ENCODE results near the gene ERICH6B. TPM values are rescaled to one million over a fixed set of nuclear protein-coding genes. Genes with fewer than 3 reads are reported as not detected.

The ERICH6B gene
- total and polyA plus RNA-seq, 10 of the 15 experiments (the other 5 are each of a cell fraction or from before 2014, with no cell fraction given): 0.27 to 0.75 (median 0.33) TPM; not detected in 7

DNA sequence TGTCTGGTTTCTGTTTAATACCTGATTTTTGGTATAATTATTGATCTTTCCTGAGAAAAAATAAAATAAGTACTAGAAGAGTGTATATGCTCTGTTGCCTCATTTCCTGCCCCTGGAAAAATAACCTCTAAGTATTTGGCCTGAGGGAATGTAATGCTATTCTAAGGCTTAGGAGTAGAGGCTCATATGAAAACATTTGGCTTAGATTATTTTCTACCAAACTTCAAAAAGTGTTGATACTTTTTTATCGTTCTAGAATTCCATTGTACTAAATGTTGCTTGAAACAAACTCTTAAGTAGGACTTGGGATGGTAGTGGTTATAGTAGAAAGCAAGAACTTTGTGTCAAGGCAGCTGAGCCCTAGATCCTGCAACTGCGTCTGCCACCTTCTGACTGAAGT lies 93.0 kb downstream of the ERICH6B start:
- Histone ChIP-seq H3K36me3 (ENCODE audit: control insufficient read depth in 2 of 2, insufficient read depth in 2 of 2, low read length in 1 of 2) (peaks cover 0 to 40% of the 10 kb centered on the region in 2 experiments; a peak in 3 of 4 replicates), H3K4me2 (ENCODE audit: control insufficient read depth, insufficient read depth) (no peak overlapping the region), H3K79me2 (ENCODE audit: control insufficient read depth, insufficient read depth, low read length) (no peaks in the 10 kb centered on the region), H3K27ac (ENCODE audit: control insufficient read depth, insufficient read depth) (no peak overlapping the region), H3K4me3 (no peak overlapping the region), H3K27me3 (replicated peaks in 1 of 2; ENCODE audit: control insufficient read depth in 2 of 2, insufficient read depth in 2 of 2, low read length in 1 of 2) (no peaks in the 10 kb centered on the region), H3K4me1 (ENCODE audit: control insufficient read depth, insufficient read depth, low read length) (no peaks in the 10 kb centered on the region), H3K9ac (ENCODE audit: control insufficient read depth, insufficient read depth, low read length) (no peak overlapping the region), H3K9me3 (replicated peaks; ENCODE audit: control insufficient read depth, insufficient read depth, low read length) (no peaks in the 10 kb centered on the region), H2AFZ (ENCODE audit: control insufficient read depth, low read depth, low read length) (no peak overlapping the region), H4K20me1 (ENCODE audit: control insufficient read depth, insufficient read depth) (no peaks in the 10 kb centered on the region)
- no peak for DNase-seq (ENCODE audit: low read depth, low spot score)
- ChIA-PET RAD21 (ENCODE audit: unreplicated experiment) (no interaction called here), SMC1A (ENCODE audit: uncharacterized antibody, unreplicated experiment) (no interaction called here), CTCF (interaction anchor here (1.0 to 1.2 kb wide), 2 partner anchors 10 to 31 kb away, joined by 3 to 4 read pairs; no protein-coding TSS in a partner anchor), POLR2A (no interaction called here)
- in situ Hi-C loops (cut with MboI) (no loop called here), intact Hi-C loops (cut with micrococcal nuclease; ENCODE audit: unreplicated experiment) (no loop called here)
- no TSS peak for BruUV-seq (replicated peaks)
- ATAC-seq: no peak
- WGBS (ENCODE audit: insufficient coverage, insufficient replicate concordance, low lambda C conversion rate, missing lambda C conversion rate): 93% methylated on average over 2 of the region's 2 CpGs
- FAIRE-seq: no peak
- TF ChIP-seq, protein P1, sequence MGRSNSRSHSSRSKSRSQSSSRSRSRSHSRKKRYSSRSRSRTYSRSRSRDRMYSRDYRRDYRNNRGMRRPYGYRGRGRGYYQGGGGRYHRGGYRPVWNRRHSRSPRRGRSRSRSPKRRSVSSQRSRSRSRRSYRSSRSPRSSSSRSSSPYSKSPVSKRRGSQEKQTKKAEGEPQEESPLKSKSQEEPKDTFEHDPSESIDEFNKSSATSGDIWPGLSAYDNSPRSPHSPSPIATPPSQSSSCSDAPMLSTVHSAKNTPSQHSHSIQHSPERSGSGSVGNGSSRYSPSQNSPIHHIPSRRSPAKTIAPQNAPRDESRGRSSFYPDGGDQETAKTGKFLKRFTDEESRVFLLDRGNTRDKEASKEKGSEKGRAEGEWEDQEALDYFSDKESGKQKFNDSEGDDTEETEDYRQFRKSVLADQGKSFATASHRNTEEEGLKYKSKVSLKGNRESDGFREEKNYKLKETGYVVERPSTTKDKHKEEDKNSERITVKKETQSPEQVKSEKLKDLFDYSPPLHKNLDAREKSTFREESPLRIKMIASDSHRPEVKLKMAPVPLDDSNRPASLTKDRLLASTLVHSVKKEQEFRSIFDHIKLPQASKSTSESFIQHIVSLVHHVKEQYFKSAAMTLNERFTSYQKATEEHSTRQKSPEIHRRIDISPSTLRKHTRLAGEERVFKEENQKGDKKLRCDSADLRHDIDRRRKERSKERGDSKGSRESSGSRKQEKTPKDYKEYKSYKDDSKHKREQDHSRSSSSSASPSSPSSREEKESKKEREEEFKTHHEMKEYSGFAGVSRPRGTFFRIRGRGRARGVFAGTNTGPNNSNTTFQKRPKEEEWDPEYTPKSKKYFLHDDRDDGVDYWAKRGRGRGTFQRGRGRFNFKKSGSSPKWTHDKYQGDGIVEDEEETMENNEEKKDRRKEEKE (IDR thresholded peaks at IDR 0.05): no peak
- TF ChIP-seq, protein P2, sequence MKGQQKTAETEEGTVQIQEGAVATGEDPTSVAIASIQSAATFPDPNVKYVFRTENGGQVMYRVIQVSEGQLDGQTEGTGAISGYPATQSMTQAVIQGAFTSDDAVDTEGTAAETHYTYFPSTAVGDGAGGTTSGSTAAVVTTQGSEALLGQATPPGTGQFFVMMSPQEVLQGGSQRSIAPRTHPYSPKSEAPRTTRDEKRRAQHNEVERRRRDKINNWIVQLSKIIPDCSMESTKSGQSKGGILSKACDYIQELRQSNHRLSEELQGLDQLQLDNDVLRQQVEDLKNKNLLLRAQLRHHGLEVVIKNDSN (IDR thresholded peaks at IDR 0.05; ENCODE audit: borderline replicate concordance, extremely low read length, insufficient read depth, low read depth, low read length): no peak
- no peak for TF ChIP-seq RB1 (IDR thresholded peaks at IDR 0.05; ENCODE audit: borderline replicate concordance)
- TF ChIP-seq, protein P3, sequence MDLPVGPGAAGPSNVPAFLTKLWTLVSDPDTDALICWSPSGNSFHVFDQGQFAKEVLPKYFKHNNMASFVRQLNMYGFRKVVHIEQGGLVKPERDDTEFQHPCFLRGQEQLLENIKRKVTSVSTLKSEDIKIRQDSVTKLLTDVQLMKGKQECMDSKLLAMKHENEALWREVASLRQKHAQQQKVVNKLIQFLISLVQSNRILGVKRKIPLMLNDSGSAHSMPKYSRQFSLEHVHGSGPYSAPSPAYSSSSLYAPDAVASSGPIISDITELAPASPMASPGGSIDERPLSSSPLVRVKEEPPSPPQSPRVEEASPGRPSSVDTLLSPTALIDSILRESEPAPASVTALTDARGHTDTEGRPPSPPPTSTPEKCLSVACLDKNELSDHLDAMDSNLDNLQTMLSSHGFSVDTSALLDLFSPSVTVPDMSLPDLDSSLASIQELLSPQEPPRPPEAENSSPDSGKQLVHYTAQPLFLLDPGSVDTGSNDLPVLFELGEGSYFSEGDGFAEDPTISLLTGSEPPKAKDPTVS (IDR thresholded peaks at IDR 0.05; ENCODE audit: low read depth, low read length): no peak
- TF ChIP-seq PAX5 (IDR thresholded peaks at IDR 0.05; ENCODE audit: borderline replicate concordance, low read depth, low read length): no peak
- no peak for TF ChIP-seq MXI1 (IDR thresholded peaks at IDR 0.05; ENCODE audit: low read depth, low read length)
- TF ChIP-seq STAT1 (conservative IDR thresholded peaks at IDR 0.05): no peak
- TF ChIP-seq, protein P4, sequence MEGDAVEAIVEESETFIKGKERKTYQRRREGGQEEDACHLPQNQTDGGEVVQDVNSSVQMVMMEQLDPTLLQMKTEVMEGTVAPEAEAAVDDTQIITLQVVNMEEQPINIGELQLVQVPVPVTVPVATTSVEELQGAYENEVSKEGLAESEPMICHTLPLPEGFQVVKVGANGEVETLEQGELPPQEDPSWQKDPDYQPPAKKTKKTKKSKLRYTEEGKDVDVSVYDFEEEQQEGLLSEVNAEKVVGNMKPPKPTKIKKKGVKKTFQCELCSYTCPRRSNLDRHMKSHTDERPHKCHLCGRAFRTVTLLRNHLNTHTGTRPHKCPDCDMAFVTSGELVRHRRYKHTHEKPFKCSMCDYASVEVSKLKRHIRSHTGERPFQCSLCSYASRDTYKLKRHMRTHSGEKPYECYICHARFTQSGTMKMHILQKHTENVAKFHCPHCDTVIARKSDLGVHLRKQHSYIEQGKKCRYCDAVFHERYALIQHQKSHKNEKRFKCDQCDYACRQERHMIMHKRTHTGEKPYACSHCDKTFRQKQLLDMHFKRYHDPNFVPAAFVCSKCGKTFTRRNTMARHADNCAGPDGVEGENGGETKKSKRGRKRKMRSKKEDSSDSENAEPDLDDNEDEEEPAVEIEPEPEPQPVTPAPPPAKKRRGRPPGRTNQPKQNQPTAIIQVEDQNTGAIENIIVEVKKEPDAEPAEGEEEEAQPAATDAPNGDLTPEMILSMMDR (IDR thresholded peaks at IDR 0.05 in 2 of 3, conservative IDR thresholded peaks at IDR 0.05 in 1 of 3; ENCODE audit: control insufficient read depth in 2 of 3, extremely low read depth in 1 of 3, insufficient read depth in 1 of 3, low read depth in 3 of 3, low read length in 3 of 3): no peak
- TF ChIP-seq ZNF24 (IDR thresholded peaks at IDR 0.05): no peak
- TF ChIP-seq, protein P5, sequence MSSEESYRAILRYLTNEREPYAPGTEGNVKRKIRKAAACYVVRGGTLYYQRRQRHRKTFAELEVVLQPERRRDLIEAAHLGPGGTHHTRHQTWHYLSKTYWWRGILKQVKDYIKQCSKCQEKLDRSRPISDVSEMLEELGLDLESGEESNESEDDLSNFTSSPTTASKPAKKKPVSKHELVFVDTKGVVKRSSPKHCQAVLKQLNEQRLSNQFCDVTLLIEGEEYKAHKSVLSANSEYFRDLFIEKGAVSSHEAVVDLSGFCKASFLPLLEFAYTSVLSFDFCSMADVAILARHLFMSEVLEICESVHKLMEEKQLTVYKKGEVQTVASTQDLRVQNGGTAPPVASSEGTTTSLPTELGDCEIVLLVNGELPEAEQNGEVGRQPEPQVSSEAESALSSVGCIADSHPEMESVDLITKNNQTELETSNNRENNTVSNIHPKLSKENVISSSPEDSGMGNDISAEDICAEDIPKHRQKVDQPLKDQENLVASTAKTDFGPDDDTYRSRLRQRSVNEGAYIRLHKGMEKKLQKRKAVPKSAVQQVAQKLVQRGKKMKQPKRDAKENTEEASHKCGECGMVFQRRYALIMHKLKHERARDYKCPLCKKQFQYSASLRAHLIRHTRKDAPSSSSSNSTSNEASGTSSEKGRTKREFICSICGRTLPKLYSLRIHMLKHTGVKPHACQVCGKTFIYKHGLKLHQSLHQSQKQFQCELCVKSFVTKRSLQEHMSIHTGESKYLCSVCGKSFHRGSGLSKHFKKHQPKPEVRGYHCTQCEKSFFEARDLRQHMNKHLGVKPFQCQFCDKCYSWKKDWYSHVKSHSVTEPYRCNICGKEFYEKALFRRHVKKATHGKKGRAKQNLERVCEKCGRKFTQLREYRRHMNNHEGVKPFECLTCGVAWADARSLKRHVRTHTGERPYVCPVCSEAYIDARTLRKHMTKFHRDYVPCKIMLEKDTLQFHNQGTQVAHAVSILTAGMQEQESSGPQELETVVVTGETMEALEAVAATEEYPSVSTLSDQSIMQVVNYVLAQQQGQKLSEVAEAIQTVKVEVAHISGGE (CRISPR knock-in tag; IDR thresholded peaks at IDR 0.05): no peak
- TF ChIP-seq KDM1A (IDR thresholded peaks at IDR 0.05; ENCODE audit: borderline replicate concordance): no peak
- TF ChIP-seq, protein P6, sequence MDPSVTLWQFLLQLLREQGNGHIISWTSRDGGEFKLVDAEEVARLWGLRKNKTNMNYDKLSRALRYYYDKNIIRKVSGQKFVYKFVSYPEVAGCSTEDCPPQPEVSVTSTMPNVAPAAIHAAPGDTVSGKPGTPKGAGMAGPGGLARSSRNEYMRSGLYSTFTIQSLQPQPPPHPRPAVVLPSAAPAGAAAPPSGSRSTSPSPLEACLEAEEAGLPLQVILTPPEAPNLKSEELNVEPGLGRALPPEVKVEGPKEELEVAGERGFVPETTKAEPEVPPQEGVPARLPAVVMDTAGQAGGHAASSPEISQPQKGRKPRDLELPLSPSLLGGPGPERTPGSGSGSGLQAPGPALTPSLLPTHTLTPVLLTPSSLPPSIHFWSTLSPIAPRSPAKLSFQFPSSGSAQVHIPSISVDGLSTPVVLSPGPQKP (IDR thresholded peaks at IDR 0.05; ENCODE audit: low read depth, low read length): no peak
